ENCODE data around the gene SLC6A12.
"Not testable (repeated sequence)": the region's sequence is repeated elsewhere in the genome, so short reads cannot be mapped to it uniquely, and the experiment has no call there.

Gene SLC6A12

GRCh38 chr12:197911-198695, 15.9 kb downstream of the SLC6A12 start:
- DNase-seq (ENCODE audit: low read depth in 2 of 2) = no peak

- no peak for DNase-seq (ENCODE audit: low read depth in 2 of 2)
Measured at GRCh38 chr12:197347-197746, 16.6 kb downstream of the SLC6A12 start.

- DNase-seq (ENCODE audit: low read depth in 2 of 2) = no peak
Measured at GRCh38 chr12:196436-196835, 17.5 kb downstream of the SLC6A12 start.

GRCh38 chr12:195951-196350, 18.0 kb downstream of the SLC6A12 start:
- no peak for DNase-seq (ENCODE audit: low read depth in 2 of 2)

DNA sequence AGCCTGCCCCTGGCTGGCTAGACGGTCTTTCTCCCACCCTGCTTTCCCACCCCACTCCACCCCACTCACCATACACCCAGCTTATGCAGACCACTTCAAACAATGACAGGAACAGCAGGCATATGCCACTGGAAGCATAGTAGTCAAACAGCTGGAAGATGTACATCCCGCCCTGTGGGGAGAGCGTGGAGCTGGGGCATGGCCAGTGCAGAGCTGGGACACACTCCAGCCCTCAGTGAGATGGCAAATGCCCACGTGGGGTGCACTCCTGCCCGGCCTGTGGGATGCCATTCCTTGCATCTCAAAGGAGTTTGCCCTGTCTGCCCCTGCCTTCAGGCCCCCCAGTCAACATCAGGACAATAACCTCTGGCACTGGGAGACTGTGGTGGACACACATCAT, 18.8 kb downstream of the SLC6A12 start:
- no peak for DNase-seq (ENCODE audit: low read depth in 2 of 2)

- DNase-seq (ENCODE audit: low read depth in 2 of 2) = no peak
Measured at GRCh38 chr12:194276-194675, 19.7 kb downstream of the SLC6A12 start.

- DNase-seq (ENCODE audit: low read depth in 2 of 2) = no peak
Measured at GRCh38 chr12:193261-193660, 20.7 kb downstream of the SLC6A12 start.

- no peak for DNase-seq (ENCODE audit: low read depth in 2 of 2)
Measured at GRCh38 chr12:191541-191940, 22.4 kb downstream of the SLC6A12 start.

DNA sequence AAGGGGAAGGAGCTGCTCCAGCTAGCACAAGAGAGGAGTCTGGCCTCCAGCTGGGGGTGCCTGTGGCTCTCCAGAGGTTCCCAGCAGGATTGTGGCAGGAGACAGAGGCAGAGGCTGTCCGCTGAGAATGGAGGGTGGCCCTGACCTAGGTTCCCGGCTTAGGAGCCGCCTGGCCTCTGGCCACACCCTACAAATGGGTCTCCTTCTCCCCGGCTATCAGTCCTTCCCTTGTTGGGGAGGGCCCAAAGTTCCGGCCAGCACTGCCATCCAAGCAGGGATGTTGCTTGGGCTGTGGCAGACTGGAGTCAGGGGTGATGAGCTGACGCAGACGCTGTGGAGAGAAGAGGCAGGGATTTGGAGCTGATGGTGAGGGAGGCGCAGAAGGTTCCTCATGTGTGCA, 23.1 kb downstream of the SLC6A12 start:
- DNase-seq (ENCODE audit: low read depth in 2 of 2) = no peak

GRCh38 chr12:189622-189962, 24.4 kb downstream of the SLC6A12 start:
- DNase-seq (ENCODE audit: low read depth in 2 of 2) = no peak

DNA sequence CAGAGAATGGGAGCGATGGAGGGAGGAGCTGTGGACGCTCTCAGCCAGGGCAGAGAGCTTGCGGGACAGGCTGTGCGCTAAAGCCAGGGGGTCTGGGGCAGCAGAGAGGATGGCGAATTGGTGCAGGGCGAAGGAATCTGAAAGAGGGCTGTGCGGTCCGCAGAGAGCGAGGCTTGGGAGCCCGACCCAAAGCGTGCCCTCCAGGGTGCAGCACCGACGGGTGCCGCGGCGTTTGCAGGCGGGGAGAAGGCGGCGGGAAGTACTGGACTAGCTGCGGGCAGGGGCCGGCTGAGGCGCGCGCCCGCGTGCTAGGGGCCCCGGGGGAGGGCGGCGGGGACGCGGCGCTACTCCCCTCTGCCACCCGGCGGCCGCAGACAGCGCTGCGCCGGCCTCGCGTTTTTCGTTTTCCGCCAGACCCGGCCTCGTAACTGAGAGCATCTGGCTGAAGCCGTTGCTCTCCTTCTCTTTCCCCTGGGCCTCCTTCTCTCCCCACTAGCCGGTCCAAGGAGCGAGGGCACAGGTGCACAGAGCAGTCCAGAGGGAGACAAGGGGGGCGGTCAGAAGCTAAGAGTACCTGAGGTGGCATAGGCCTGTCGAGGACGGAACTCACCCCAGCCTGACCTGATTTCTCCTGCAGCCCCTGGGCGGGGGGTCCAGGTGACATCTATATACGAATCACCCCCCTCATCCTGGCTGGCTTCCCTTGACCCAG, 24.9 kb downstream of the SLC6A12 start:
- DNase-seq (ENCODE audit: low read depth in 2 of 2) = peak in 1 of 2 experiments; percentile 18

- DNase-seq (ENCODE audit: low read depth in 2 of 2) = not testable (repeated sequence)
Measured at GRCh38 chr12:187986-188909, 25.7 kb downstream of the SLC6A12 start.

DNA sequence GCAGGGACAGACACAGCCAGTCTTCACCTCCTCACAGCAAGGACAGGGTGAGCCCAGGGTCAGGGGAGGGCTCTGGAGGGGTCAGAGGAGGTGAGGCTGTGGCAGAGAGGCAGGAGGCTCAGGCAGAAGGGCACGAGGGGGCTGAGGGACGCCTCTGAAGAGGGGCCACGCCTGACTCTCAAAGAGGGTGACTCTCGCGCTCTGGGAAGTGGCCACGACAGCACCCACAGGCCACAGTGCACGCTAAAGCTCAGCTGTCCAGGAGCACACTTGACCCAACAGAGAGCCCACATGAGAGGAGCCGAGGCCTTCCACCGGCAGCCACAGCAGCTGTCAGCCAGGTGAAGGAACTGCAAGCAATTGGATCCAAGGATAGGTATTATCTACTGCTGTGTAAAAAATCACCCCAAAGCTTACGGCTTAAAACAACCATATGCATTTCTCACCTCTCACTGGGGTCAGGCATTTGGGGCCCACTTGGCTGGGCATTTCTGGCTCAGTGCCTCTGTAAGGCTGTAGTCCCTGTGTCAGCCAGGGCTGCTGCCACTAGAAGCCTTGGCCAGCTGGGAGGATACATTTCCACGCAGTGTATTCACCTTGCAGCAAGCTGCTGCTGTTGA, 27.8 kb downstream of the SLC6A12 start:
- DNase-seq (ENCODE audit: low read depth in 2 of 2) = no peak

GRCh38 chr12:185576-185955, 28.4 kb downstream of the SLC6A12 start:
- DNase-seq (ENCODE audit: low read depth in 2 of 2) = no peak

DNA sequence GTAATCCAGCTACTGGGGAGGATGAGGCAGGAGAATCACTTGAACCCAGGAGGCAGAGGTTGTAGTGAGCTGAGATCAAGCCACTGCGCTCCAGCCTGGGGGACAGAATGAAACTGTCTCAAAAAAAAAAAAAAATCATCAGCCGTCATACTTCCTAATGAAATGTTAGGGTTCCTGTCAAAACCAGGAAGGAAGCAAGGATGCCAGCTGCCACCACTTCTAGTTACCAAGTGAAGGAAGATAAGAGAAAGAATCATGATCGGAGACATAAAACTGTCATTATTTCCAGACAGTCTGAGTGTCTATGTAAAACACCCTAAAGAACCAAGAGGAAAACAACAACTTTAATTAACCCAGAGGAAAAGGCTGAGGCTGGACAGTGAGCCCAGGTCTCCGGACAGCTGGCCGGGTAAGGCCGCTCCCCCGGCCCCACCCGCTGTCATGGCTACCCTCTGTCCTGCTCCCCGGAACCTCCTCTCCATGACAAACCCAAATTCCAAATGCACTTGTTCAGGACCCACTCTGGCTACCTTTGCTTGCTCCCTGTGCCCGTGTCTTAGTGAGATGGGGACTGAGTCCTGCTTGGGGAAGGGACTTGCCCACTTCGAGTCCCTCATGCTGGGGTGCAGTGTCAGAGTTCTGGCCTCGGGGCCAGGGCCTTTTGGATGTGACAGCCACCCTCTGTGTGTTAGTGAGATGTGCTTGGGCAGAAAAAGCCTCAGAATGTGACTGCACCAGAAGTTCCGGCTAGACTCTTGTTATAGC, 29.0 kb downstream of the SLC6A12 start:
- DNase-seq (ENCODE audit: low read depth in 2 of 2) = no peak

DNA sequence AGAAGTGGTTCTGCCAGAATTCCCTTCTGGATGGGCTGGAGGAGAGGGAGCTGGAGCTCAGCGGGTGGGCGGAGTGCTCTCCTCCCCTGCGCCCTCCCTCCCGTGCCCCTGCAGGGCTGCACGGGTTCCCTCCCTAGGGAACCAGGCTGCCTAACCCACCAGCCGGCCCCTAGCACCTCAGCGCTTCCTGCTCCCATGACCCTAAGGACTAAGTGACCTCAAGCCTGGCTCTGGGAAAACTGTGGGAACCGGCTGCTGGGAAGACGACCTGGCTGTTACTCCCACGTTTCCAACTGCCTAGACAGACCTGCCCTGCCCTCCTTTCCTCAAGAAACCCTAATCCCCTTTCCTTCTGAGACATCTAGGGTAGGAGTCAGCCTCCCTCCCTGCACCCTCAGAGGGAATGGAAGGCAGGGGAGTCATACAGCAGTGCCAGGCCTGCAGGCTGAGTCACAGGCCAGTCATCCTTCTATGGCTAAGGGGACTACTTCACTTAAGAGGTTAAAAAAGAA, 31.5 kb downstream of the SLC6A12 start:
- DNase-seq (ENCODE audit: low read depth in 2 of 2) = peak; percentile 31 to 34

GRCh38 chr12:181921-182320, 32.0 kb downstream of the SLC6A12 start:
- DNase-seq (ENCODE audit: low read depth in 2 of 2) = no peak

GRCh38 chr12:180445-180844, 33.5 kb downstream of the SLC6A12 start:
- no peak for DNase-seq (ENCODE audit: low read depth in 2 of 2)

DNA sequence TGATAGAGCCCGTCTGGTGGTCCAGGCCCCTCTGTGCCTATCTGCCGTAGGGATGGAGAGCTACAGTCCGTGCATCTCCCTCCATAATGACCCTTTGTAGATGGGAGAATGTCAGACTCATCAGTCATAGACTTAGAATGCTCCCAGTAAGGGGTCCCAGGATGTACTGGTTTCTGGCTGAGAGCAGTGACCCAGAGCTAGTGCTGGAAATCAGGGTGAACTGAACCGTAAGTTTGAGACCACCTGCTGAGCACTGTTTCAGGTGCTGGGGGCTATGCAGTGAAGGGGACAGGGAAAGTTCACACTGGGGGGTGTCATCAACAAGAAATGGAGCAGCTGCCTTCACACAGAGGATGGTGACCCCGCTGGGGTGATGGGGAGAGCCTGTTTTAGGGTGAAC, 34.1 kb downstream of the SLC6A12 start:
- no peak for DNase-seq (ENCODE audit: low read depth in 2 of 2)

GRCh38 chr12:179131-179884, 34.6 kb downstream of the SLC6A12 start:
- DNase-seq (ENCODE audit: low read depth in 2 of 2) = no peak
